ENCODE results near the gene GLIPR1L1.
A peak's percentile ranks its signal among the peaks of the same experiment; 100 is the strongest.

Gene GLIPR1L1

DNA sequence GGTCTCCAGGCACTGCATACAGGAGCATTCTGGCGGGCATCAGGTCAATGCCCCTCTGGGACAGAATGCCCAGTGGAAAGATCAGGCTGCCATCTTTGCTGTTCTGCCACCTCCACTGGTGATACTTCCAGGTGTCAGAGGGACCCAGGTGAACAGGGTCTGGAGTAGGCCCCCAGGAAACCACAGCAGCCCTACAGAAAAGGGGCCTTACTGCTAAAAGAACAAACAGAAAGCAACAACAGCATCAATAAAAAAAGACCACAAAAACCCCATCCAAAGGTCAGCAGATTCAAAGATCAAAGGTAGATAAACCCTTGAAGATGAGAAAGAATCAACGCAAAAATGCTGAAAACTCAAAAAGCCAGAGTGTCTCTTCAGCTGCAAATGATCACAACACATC, 15.9 kb downstream of the GLIPR1L1 start:
- DNase-seq (ENCODE audit: low read depth in 2 of 2): no peak

DNA sequence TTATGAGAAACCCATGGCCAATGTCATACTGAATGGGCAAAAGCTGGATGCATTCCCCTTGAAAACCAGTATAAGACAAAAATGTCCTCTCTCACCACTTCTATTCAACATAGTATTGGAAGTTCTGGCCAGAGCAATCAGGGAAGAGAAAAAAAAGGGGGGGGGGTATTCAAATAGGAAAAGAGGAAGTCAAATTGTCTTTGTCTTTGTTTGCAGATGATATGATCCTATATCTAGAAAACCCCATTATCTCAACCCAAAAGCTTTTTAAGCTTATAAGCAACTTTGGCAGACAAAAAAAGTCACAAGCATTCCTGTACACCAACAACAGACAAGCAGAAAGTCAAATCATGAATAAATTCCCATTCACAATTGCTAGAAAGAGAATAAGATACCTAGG, 19.5 kb downstream of the GLIPR1L1 start:
- no peak for DNase-seq (ENCODE audit: low read depth in 2 of 2)

DNA sequence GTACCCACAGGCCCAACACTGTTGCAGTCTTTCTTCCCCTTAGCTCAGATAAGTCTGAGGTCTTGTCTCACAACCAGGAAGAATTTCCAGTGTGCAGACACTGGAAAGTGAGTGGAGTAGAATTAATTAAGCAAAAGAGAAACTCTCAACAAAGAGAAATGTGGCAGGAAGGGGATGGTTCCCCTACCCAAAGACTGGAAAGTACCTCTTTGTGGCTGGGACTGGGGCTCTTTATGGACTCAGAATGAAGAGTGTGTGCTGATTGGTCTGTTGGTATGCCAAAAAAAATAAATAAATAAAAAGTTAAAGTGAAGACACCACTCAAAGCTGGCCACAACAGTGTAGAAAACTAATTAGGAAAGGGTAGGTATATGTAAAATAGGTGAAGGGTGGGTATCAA, 26.4 kb downstream of the GLIPR1L1 start:
- DNase-seq (ENCODE audit: low read depth in 2 of 2): no peak

DNA sequence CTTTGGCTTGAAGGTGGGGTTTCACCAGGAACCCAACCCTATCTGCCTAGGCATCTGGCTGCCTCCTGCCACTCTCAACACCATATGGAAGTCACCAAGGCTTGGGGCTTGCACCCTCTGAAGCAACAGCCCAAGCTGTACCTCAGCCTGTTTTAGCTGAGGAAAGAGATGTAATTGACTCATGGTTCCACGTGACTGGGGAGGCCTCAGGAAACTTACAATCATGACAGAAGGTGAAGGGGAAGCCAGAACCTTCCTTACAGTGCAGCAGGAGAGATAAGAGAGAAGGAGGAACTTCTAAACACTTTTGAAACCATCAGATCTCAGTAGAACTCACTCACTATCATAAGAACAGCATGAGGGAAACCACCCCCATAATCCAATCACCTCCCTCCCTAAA, 26.9 kb downstream of the GLIPR1L1 start:
- no peak for DNase-seq (ENCODE audit: low read depth in 2 of 2)

DNA sequence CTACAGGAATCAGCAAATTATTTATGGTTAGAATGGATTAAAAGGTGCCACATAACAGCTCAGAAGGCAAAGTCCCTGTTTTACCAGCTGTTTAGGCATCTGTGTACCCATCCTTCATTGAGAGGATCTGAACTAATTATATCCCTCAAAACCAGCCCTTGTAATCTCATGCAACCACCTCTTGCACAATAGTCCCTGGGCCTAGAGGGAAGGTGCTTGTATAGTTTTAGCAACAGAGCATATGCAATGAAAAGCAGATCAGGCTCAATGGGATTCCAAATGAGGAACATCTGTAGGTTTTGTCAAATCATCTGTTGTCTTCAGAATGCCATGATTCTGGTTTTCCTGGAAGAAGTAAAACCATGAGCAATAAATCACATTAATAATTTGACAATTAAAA, 30.4 kb downstream of the GLIPR1L1 start:
- no peak for DNase-seq (ENCODE audit: low read depth in 2 of 2)

DNA sequence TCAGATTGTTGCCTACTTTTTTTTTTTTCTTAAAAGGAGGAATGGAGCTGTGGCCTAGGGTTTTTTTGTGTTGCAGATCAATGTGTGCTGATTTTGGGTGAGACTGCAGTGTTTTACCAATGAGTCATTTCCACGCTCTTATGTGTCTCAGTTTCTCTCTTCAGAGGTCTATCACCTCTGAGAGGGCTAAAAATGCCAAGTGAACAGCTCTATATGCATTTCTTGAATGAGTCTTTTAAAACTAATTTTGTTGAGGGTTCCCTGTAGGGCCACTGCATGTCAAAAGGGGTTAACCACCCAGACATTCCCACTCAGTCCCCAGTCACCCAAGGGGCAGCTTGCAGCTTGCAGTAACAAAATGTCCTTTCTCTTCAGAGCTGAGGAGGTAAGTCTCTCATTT, 32.2 kb downstream of the GLIPR1L1 start:
- DNase-seq (ENCODE audit: low read depth in 2 of 2): no peak

DNA sequence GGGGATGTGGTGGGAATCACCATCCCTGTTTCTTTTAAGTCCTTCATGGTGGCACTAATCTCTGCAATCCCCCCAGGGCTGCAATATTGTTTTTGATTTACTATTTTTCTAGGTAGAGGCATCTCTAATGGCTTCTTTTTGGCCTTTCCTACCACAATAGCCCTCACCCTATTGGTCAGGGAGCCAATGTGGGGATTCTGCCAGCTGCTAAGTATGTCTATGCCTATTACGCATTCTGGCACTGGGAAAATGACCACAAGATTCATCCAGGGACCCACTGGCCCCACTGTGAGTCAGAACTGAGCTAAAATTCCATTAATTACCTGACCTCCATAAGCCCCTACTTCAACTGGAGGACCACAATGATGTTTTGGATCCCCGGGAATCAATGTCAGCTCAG, 40.5 kb downstream of the GLIPR1L1 start:
- no peak for DNase-seq (ENCODE audit: low read depth in 2 of 2)

DNA sequence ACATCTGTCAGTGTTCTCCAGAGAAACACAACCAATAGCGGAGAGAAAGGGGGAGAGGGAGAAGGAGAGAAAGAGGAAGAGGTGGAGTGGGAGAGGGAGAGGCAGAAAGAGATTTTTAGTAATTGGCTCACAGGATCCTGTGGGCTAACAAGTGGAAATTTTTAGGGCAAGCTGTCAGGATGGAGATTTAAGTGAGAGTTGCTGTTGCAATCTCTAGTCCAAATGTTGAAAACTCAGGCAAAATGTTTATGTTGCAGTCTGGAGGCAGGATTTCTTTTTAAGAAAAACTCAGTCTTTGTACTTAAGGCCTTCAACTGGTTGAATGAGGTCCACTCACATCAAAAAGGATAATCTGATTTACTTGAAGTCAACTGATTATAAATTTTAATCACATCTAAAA, 43.9 kb downstream of the GLIPR1L1 start:
- DNase-seq (ENCODE audit: low read depth in 2 of 2): no peak

DNA sequence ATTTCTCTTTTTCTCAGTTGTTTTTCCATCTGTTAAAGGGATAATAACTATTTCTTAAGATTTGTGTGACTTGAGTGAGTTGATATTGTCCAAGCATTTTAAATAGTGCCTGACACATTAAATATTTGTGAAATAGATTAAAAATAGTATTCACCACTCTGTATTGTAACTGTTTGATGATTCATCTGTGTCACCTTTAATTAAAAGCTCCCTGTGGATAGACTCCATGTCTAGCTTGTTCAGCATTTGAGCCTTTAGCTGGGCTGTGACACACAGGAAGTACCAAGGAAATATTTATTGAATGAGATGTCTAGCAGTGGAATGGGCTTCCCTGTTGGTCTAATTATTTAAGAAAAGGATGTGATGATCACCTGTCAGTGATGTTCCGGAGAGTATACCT, 54.6 kb downstream of the GLIPR1L1 start:
- no peak for DNase-seq (ENCODE audit: low read depth in 2 of 2)

DNA sequence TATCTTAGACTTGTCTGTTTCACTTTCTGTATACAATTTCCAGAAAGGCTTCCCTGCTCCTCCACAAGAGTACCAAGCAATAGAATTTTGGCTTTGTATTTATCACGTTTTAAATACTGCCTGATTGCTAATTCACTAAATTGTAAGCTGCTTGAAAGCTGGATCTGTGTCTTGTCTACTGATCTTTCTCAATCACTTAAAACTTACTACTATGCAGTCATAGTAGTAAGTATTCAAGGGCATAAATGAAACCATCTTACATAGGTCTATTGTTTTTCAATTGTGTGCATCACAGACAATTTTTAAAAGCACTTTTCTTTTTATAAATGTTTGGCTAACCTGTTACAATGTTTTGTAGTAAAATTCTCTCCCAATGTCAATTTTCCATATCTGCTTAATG, 55.2 kb downstream of the GLIPR1L1 start:
- no peak for DNase-seq (ENCODE audit: low read depth in 2 of 2)

DNA sequence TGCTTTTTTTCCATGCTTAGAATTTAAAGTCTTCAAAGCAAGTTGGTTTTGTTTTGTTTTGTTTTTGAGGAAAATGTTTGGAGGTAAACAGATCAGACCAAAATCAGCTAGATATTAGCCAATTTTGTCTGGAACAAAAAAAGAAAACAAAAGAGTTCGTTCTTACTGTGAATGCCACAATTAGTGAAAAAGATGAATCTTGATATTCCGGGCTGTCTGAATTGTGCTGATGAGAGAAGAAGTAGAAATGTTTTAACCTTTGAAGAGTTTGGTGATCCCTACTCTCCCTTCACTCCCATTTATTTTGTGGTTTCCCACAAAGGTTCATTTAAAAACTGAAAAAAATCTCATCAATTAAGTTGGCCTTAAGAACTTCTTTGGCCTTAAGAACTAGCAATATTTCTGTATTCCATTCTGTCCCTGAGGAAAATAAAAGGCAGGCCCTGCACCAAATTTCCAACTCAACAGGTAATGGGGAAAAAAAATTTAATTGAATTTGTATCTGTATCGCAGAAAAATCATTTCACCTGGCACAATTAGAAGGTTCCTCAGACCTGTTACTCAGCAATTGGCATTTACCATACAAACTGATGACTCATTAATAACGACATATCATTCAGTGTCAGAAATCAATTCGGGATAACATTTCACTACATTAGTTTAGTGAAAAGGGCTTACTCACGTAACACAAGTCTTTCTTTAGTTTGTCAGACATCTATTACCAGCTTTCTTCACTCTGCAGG, 55.9 kb downstream of the GLIPR1L1 start:
- DNase-seq (ENCODE audit: low read depth in 2 of 2): no peak

DNA sequence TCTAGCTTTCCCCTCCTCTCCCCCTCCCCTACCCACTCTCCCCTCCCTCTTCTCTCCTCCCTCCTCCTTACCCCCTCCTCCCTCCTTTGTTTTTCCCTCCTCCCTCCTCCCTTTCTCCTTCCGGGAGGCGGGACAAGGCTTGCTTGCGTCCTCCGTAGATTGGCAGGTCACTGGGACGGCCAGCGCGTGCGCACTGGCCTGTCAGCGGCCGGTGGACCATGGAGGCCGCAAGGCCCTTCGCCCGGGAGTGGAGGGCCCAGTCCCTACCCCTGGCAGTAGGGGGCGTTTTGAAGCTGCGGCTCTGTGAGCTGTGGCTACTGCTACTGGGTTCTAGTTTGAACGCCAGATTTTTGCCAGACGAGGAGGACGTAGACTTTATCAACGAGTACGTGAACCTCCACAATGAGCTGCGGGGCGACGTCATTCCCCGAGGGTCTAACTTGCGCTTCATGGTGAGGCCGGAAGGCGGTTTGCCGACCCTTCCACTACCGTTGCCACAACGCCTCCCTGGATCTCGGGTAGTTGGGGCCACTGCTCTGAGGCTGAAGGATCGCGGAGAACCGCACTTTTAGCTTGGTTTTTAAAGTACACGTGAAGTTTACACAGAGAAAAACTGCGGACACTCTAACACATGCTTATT, 56.5 kb downstream of the GLIPR1L1 start, which contains the start of gene GLIPR1L2:
Gene GLIPR1L2, plus strand, starts transcription at position 191 of the 640 bp plus-strand sequence. Its CDS starts 28 bp downstream, at position 219.
- DNase-seq (ENCODE audit: low read depth in 2 of 2): peak; percentile 82 to 88

DNA sequence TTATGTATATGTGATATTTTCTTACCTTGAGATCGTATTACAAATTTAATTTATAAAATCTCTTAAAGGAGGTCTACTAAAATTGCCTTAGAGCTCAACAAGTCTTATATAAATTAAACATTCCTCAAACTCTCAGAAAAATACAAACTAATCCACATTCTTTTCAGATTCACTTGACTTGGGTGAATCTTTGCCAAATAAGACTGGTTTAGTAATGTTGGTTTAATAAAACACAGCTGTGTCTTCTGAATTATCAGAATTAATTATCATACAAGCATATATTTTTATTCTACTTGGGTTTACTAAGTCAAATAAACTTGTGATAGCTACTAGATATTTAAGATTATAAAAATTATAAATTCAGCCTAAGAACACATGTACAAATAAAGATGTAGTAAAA, 69.8 kb downstream of the GLIPR1L1 start:
- DNase-seq (ENCODE audit: low read depth in 2 of 2): no peak

DNA sequence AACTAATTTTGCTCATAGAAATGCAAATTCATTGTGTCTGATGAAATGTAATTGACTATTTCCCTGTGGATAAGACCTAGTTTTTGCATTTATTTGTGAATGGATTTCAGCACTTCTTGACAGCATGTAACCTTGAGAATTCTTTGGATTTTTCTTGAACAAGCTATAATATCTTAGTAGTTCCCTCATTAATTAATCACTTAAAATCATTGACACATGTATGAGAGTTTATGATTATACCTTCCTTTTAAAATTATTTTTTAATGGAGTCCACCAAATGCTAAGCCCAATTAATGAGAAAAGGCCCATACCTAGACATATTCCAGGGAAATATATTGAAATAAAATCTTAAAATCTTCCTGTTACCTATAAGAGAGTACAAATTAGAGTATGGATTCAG, 73.2 kb downstream of the GLIPR1L1 start:
- DNase-seq (ENCODE audit: low read depth in 2 of 2): no peak

DNA sequence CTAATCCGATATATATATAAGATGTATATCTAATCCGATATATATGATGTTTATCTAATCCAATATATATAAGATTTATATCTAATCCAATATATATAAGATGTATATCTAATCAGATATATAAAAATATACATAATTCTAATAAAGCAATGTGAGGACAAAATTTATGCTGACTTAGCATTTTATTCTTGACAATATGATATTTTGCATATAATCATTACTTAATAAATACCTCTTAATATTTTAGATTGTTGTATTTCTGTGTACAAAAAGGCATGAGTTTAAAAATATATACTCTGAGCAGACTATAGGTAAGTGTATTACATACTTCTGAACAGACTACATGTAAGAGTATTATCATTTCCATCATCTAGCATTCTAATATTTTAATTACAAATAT, 75.4 kb downstream of the GLIPR1L1 start:
- no peak for DNase-seq (ENCODE audit: low read depth in 2 of 2)

DNA sequence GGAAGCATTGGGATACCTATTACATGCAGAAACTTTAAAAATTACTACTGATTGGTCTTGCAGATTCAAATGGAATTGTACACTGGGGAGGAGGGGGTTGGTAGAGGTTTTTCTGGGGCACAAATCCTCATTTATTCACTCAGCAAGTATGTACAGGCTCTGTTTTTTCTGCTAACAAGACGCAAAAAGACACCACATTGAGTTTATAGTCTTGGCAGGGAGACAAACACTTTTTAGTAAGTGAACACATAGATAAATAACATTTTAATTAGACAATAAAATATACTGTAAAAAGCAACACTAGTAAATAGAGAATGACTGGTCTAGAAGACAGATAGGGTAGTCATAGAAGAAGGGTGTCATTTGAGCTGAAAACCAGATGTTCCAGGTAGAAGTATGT, 80.2 kb downstream of the GLIPR1L1 start:
- DNase-seq (ENCODE audit: low read depth in 2 of 2): no peak

DNA sequence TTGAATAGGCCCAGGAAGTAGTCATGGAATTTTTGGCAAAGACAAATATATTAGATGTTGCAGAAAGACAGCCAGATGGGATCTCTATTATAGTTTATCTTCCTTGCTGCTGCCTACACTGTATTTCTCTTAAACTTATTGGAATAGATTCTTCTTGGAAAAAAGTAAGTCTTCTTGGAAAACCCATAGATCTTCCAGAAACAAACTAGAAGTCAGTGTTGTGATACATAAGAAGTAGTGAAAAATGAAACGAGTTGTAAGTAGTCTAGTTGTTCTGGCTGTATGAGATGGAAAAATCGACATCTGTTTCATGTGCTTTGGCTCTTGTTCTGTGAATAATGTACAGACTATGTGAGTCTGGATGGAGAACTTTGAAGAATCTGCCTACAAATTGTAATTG, 85.4 kb downstream of the GLIPR1L1 start:
- DNase-seq (ENCODE audit: low read depth in 2 of 2): no peak

Data from stimulated activated CD4-positive, alpha-beta T cell treated with anti-CD3 and anti-CD28 coated beads, Interleukin-4, amount 100 ng/mL, for 48 hours (primary cell).